OCI-LY7 (cell line): ENCODE data around the gene DLGAP1. TPM values are rescaled to one million over a fixed set of nuclear protein-coding genes. Genes with fewer than 3 reads are reported as not detected.

Experiments used
- BruUV-seq: library from RNA; stranded (reverse); fragments of 400-500 nt; replicated peaks from 2 replicates; lab custom pipeline; 2021; lab: Mats Ljungman, UMichigan
- CTCF ChIA-PET: fragments of 300-600 bp; sonication (Branson Sonifier 250); formaldehyde crosslinking; loops from one replicate; lab custom pipeline; 2022; ENCODE audit warnings: antibody characterized with exemption; ENCODE audit not compliant: unreplicated experiment; lab: Charles Lee
- POLR2A ChIA-PET: fragments of 300-600 bp; sonication (Branson Sonifier 250); formaldehyde crosslinking; loops from one replicate; lab custom pipeline; 2022; ENCODE audit warnings: antibody characterized with exemption; lab: Charles Lee
- DNase-seq: peaks from one replicate; pipeline ENCODE4 v3.0.0-alpha.2; 2015; ENCODE audit warnings: low spot score
- H2AFZ ChIP-seq: fragments of 200-600 bp; sonication (generic), shearing (Covaris generic); 2 replicates; pipeline ENCODE4 v1.6.1; 2014; ENCODE audit warnings: mild to moderate bottlenecking, antibody characterized with exemption, low read length, moderate library complexity
- H3K27ac ChIP-seq: fragments of 200-600 bp; sonication (generic); 2 replicates; pipeline ENCODE4 v1.5.1; 2014; ENCODE audit warnings: mixed run types, low read depth, mild to moderate bottlenecking, moderate library complexity, low read length, inconsistent platforms; ENCODE audit not compliant: poor library complexity, severe bottlenecking
- H3K36me3 ChIP-seq: fragments of 200-600 bp; sonication (generic); 2 replicates; pipeline ENCODE4 v1.6.1; 2014; ENCODE audit warnings: mild to moderate bottlenecking, antibody characterized with exemption, low read length, moderate library complexity, mixed read lengths; ENCODE audit not compliant: insufficient read depth
- H3K4me1 ChIP-seq: fragments of 200-600 bp; sonication (generic); 2 replicates; pipeline ENCODE4 v1.5.1; 2014; ENCODE audit warnings: mild to moderate bottlenecking, low read length; ENCODE audit not compliant: insufficient read depth, poor library complexity, severe bottlenecking
- H3K4me2 ChIP-seq: fragments of 200-600 bp; sonication (generic); 2 replicates; pipeline ENCODE4 v1.6.1; 2014; ENCODE audit warnings: mild to moderate bottlenecking, low read length
- H3K4me3 ChIP-seq: fragments of 200-600 bp; sonication (generic); 2 replicates; pipeline ENCODE4 v1.5.1; 2014; ENCODE audit warnings: mild to moderate bottlenecking, low read depth, low read length; ENCODE audit not compliant: poor library complexity, severe bottlenecking
- H3K79me2 ChIP-seq: fragments of 200-600 bp; sonication (generic); 2 replicates; pipeline ENCODE4 v1.6.1; 2016; ENCODE audit warnings: low read depth, mild to moderate bottlenecking, low read length, moderate library complexity, mixed read lengths; ENCODE audit not compliant: insufficient read depth
- H3K9me2 ChIP-seq: fragments of 200-600 bp; sonication (generic); 2 replicates; pipeline ENCODE4 v1.6.1; 2016; ENCODE audit warnings: mild to moderate bottlenecking, low read length, mixed read lengths; ENCODE audit not compliant: insufficient read depth
- H3K9me3 ChIP-seq: fragments of 200-600 bp; sonication (generic); 2 replicates; pipeline ENCODE4 v1.6.1; 2014; ENCODE audit warnings: mild to moderate bottlenecking, mixed run types, low read length, mixed read lengths
- H4K20me1 ChIP-seq: fragments of 200-600 bp; sonication (generic); 2 replicates; pipeline ENCODE4 v1.6.1; 2014; ENCODE audit warnings: mild to moderate bottlenecking, antibody characterized with exemption, low read length, moderate library complexity, mixed read lengths; ENCODE audit not compliant: insufficient read depth
- CTCF ChIP-seq: fragments of 200-600 bp; sonication (generic); conservative IDR thresholded peaks from 2 replicates; pipeline ENCODE4 v1.5.1; 2014; ENCODE audit warnings: mild to moderate bottlenecking, antibody characterized with exemption, low read length, moderate library complexity, mixed read lengths
- EZH2phosphoT487 ChIP-seq: fragments of 200-600 bp; sonication (generic); IDR thresholded peaks from 2 replicates; pipeline ENCODE4 v1.6.1; 2018; ENCODE audit warnings: low read depth, borderline replicate concordance, mild to moderate bottlenecking, mixed run types, antibody characterized with exemption, low read length, moderate library complexity, mixed read lengths
- intact Hi-C: fragments of 100-400 bp; cut with micrococcal nuclease; formaldehyde crosslinking; loops from one replicate; pipeline ENCODE4 v1.10.0; 2022; ENCODE audit not compliant: unreplicated experiment
- total RNA-seq, 2 experiments: library from RNA; depleted of rRNA in 1 of 2; stranded (reverse); fragments of >200 nt in 1 of 2; shearing (Covaris generic) in 1 of 2; gene quantifications; 2 replicates each; pipeline ENCODE4 v1.2.3, GENCODE V29; 2014 to 2022

DLGAP1 gene
- total RNA-seq, 2 experiments from 2014 or later: 0.22 TPM; not detected in 1

DNA sequence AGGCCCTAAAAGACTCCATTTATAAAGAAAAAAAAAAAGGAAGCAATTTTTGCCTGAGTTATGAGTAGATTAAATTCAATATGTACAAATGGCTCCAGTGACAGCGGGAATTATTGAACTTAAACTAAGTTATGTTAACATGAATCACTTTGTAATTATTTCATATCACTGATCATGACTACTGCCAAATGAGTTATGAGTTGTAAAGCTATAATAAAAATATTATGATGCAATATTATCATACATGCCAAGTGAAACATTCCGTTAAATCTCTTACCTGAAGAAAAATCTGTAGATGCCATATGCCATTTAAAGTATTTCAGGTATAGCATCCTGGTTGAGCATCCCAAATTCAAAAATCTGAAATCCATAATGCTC, 217.5 kb downstream of the DLGAP1 start:
- no peak for TF ChIP-seq EZH2phosphoT487
- TF ChIP-seq CTCF: no peak
- H3K4me3 ChIP-seq: no peak overlapping the region
- no peaks in the 10 kb centered on the region for H3K9me2 ChIP-seq
- no peak overlapping the region for H2AFZ ChIP-seq
- intact Hi-C loops: loop anchor here (10.0 kb wide), 1 partner anchor 817 kb away; no protein-coding TSS in a partner anchor
- DNase-seq: no peak
- no peaks in the 10 kb centered on the region for H3K9me3 ChIP-seq
- no peaks in the 10 kb centered on the region for H3K4me1 ChIP-seq
- CTCF ChIA-PET: no interaction called here
- POLR2A ChIA-PET: no interaction called here
- no peaks in the 10 kb centered on the region for H4K20me1 ChIP-seq
- H3K4me2 ChIP-seq: no peak overlapping the region
- no peaks in the 10 kb centered on the region for H3K79me2 ChIP-seq
- no peak overlapping the region for H3K27ac ChIP-seq
- BruUV-seq: no TSS peak
- H3K36me3 ChIP-seq: no peaks in the 10 kb centered on the region

DNA sequence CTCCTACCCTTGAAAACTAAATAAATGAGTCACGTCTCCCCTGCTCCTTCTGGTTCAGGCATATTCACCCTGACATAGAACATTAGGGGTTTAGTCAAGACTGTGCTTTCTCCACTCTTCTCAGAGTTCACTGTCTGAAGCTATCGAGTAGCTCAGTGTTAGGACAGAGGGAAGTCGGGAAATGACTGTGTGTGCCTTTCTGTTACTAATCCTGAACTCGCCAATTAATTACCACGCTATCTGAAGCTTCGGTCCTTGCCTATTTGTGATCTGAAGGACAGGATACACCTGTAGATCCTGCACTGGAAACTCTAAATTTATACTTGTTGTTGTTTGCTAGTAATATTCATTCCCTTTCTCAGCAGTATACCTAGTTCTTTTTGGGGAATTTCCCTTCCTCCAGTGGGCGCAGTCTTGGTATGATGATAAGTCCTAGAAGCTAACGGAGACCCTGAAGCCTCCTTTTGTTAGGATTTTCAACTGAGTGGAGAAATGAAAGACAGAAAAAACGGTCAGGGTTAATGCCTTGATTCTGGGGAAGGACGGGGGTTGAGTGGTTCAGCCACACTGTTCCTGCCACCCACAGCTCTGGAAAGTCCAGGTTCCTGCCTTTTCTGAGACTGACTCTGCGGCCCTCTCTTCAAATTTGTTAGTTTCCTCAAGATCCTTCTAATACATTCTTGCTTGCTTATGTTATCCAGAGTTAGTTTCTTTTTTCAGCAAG, 218.0 kb downstream of the DLGAP1 start:
- H3K4me3 ChIP-seq: no peak overlapping the region
- no peak overlapping the region for H3K27ac ChIP-seq
- no peak for TF ChIP-seq CTCF
- no peak for TF ChIP-seq EZH2phosphoT487
- H4K20me1 ChIP-seq: no peaks in the 10 kb centered on the region
- H3K4me1 ChIP-seq: no peaks in the 10 kb centered on the region
- H3K4me2 ChIP-seq: no peak overlapping the region
- no peak for DNase-seq
- no peaks in the 10 kb centered on the region for H3K9me2 ChIP-seq
- ChIA-PET POLR2A (no interaction called here), CTCF (no interaction called here)
- H3K36me3 ChIP-seq: no peaks in the 10 kb centered on the region
- H2AFZ ChIP-seq: no peak overlapping the region
- intact Hi-C loops: loop anchor here (10.0 kb wide), 1 partner anchor 818 kb away; no protein-coding TSS in a partner anchor
- no peaks in the 10 kb centered on the region for H3K9me3 ChIP-seq
- H3K79me2 ChIP-seq: no peaks in the 10 kb centered on the region
- no TSS peak for BruUV-seq

DNA sequence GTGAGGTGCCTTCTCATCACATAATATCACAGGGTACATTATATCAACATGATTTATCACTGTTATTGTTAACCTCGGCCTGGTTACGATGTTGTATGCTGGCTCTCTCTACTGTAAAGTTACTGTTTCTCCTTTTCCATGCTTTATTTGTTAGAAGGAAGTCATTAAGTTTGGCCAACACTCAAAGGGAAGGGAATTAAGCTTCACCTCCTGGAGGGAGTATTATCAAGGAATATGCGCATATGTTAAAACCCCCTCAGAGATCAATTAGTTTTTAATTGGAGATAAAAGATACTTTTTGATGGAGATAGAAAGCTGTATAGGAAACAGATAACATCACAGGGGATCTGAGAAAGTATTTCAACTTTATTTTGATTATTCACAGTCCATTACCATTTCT, 221.6 kb downstream of the DLGAP1 start:
- Histone ChIP-seq H3K4me2 (no peak overlapping the region), H3K36me3 (no peaks in the 10 kb centered on the region), H4K20me1 (no peaks in the 10 kb centered on the region), H3K4me3 (no peak overlapping the region), H3K79me2 (no peaks in the 10 kb centered on the region), H3K9me3 (no peaks in the 10 kb centered on the region), H3K4me1 (no peaks in the 10 kb centered on the region), H2AFZ (no peak overlapping the region), H3K27ac (no peak overlapping the region), H3K9me2 (no peaks in the 10 kb centered on the region)
- CTCF ChIA-PET: no interaction called here
- TF ChIP-seq CTCF (no peak), EZH2phosphoT487 (no peak)
- intact Hi-C loops: loop anchor here (10.0 kb wide), 1 partner anchor 821 kb away; no protein-coding TSS in a partner anchor
- POLR2A ChIA-PET: no interaction called here
- DNase-seq: no peak
- BruUV-seq: no TSS peak
